Measurements from ENCODE around the gene KATNB1. TPM values are rescaled to one million over a fixed set of nuclear protein-coding genes. Genes with fewer than 3 reads are reported as not detected.

The KATNB1 gene
- total RNA-seq, 1 donor from 2014 or later, result 12.9 TPM

GRCh38 chr16:57804111-57804837 is 68.7 kb downstream of the KATNB1 start:
- TF ChIP-seq CTCF (IDR thresholded peaks at IDR 0.05; ENCODE audit: insufficient read depth, low read length, severe bottlenecking), result no peak
- no peaks in the 10 kb centered on the region for H3K27me3 ChIP-seq (ENCODE audit: control insufficient read depth, insufficient read depth, low read length)
- no peaks in the 10 kb centered on the region for H3K36me3 ChIP-seq (ENCODE audit: control insufficient read depth, insufficient read depth, low read length)
- DNase-seq (ENCODE audit: low read depth), result no peak
- no peak overlapping the region for H3K4me3 ChIP-seq (ENCODE audit: low read depth, low read length)
- no peak for FAIRE-seq

GRCh38 chr16:57805176-57805575 is 69.6 kb downstream of the KATNB1 start:
- H3K4me3 ChIP-seq (ENCODE audit: low read depth, low read length), result no peak overlapping the region
- DNase-seq (ENCODE audit: low read depth) (no peak), FAIRE-seq (no peak)
- TF ChIP-seq CTCF (IDR thresholded peaks at IDR 0.05; ENCODE audit: insufficient read depth, low read length, severe bottlenecking), result no peak
- no peaks in the 10 kb centered on the region for H3K27me3 ChIP-seq (ENCODE audit: control insufficient read depth, insufficient read depth, low read length)
- no peaks in the 10 kb centered on the region for H3K36me3 ChIP-seq (ENCODE audit: control insufficient read depth, insufficient read depth, low read length)

Other genes with a start within 250 kb of the KATNB1 start
- 17.6 and 23.7 TPM in 2 replicates for gene DOK4, start 249.3 kb upstream of the KATNB1 start, total RNA-seq
- 1.5 and 2.1 TPM in 2 replicates for gene CCDC102A, start 199.2 kb upstream of the KATNB1 start, total RNA-seq
- not detected in 2 replicates for gene ADGRG5, start 193.1 kb upstream of the KATNB1 start, total RNA-seq
- 21.1 and 45.3 TPM in 2 replicates for gene ADGRG1, start 107.1 kb upstream of the KATNB1 start, total RNA-seq
- 0.13 TPM in 1 of 2 replicates, not detected in the other for gene ADGRG3, start 67.5 kb upstream of the KATNB1 start, total RNA-seq
- not detected in 2 replicates for gene DRC7, start 41.0 kb upstream of the KATNB1 start, total RNA-seq
- 34.8 and 35.8 TPM in 2 replicates for gene KIFC3, start 66.7 kb downstream of the KATNB1 start, total RNA-seq
- gene CNGB1, start 235.4 kb downstream of the KATNB1 start, total RNA-seq, result under 0.01 and 0.26 TPM in 2 replicates